GM23338 (cell line): ENCODE results near the gene CDR2. TPM values are rescaled to one million over a fixed set of nuclear protein-coding genes. Genes with fewer than 3 reads are reported as not detected.

ENCODE experiments used
- ATAC-seq: fragments of 200-7000 bp; cut with Tn5 transposase; 3 replicates; pipeline ENCODE4 v1.9.1; 2020
- DNase-seq: peaks from one replicate; pipeline ENCODE4 v3.0.0-alpha.2; 2015; ENCODE audit warnings: low spot score
- H2AFZ ChIP-seq: fragments of 200-600 bp; sonication (generic); 2 replicates; pipeline ENCODE4 v1.8.0; 2016; ENCODE audit warnings: antibody characterized with exemption, mild to moderate bottlenecking, moderate library complexity
- H3F3A ChIP-seq: fragments of 200-600 bp; sonication (generic); replicated peaks from 2 replicates; pipeline ENCODE4 v1.8.0; 2017; ENCODE audit warnings: antibody characterized with exemption, mixed run types, low read depth
- H3K27ac ChIP-seq: fragments of 200-600 bp; sonication (generic); 2 replicates; pipeline ENCODE4 v1.6.1; 2016; ENCODE audit warnings: low read depth
- H3K27me3 ChIP-seq: fragments of 200-600 bp; sonication (generic); 2 replicates; pipeline ENCODE4 v1.8.0; 2016; ENCODE audit warnings: mild to moderate bottlenecking, mixed run types, moderate library complexity; ENCODE audit not compliant: insufficient read depth
- H3K36me3 ChIP-seq: fragments of 200-600 bp; sonication (generic); 2 replicates; pipeline ENCODE4 v1.8.0; 2016; ENCODE audit warnings: mild to moderate bottlenecking; ENCODE audit not compliant: insufficient read depth
- H3K4me1 ChIP-seq: fragments of 200-600 bp; sonication (generic); 2 replicates; pipeline ENCODE4 v1.8.0; 2016; ENCODE audit warnings: mild to moderate bottlenecking, moderate library complexity; ENCODE audit not compliant: insufficient read depth
- H3K4me2 ChIP-seq: fragments of 200-600 bp; sonication (generic); 2 replicates; pipeline ENCODE4 v1.7.1; 2017; ENCODE audit warnings: mixed run types
- H3K4me3 ChIP-seq: fragments of 200-600 bp; sonication (generic); 2 replicates; pipeline ENCODE4 v1.6.1; 2016; ENCODE audit warnings: mixed run types
- H3K79me2 ChIP-seq: fragments of 200-600 bp; sonication (generic); replicated peaks from 2 replicates; pipeline ENCODE4 v1.8.0; 2017; ENCODE audit warnings: mild to moderate bottlenecking; ENCODE audit not compliant: insufficient read depth
- H3K9me2 ChIP-seq: fragments of 200-600 bp; sonication (generic); 2 replicates; pipeline ENCODE4 v1.8.0; 2017; ENCODE audit not compliant: insufficient read depth
- H4K20me1 ChIP-seq: fragments of 200-600 bp; sonication (generic); replicated peaks from 2 replicates; pipeline ENCODE4 v1.8.0; 2017; ENCODE audit warnings: mild to moderate bottlenecking; ENCODE audit not compliant: insufficient read depth
- H3K27ac Mint-ChIP-seq: 2 replicates; pipeline ENCODE4 v1.8.0; 2020; ENCODE audit warnings: inconsistent platforms, mild to moderate bottlenecking, moderate library complexity, mixed read lengths
- H3K27me3 Mint-ChIP-seq: 3 replicates; pipeline ENCODE4 v1.8.0; 2022; ENCODE audit warnings: low read depth, mild to moderate bottlenecking, moderate library complexity, mixed read lengths, inconsistent platforms; ENCODE audit not compliant: insufficient read depth, poor library complexity
- H3K36me3 Mint-ChIP-seq: 3 replicates; pipeline ENCODE4 v1.8.0; 2021; ENCODE audit warnings: low read depth, mild to moderate bottlenecking, inconsistent platforms, moderate library complexity, mixed read lengths
- H3K4me1 Mint-ChIP-seq: 3 replicates; pipeline ENCODE4 v1.8.0; 2020; ENCODE audit warnings: mild to moderate bottlenecking, inconsistent platforms, mixed read lengths
- H3K4me3 Mint-ChIP-seq: 3 replicates; pipeline ENCODE4 v1.8.0; 2021; ENCODE audit warnings: moderate library complexity, mild to moderate bottlenecking, inconsistent platforms, mixed read lengths
- H3K9me3 Mint-ChIP-seq: 3 replicates; pipeline ENCODE4 v1.8.0; 2020; ENCODE audit warnings: moderate library complexity, mild to moderate bottlenecking, inconsistent platforms, mixed read lengths
- CREB1 ChIP-seq: fragments of 250-450 bp; sonication (Bioruptor Pico); IDR thresholded peaks from 2 replicates; pipeline ENCODE4 v1.5.0; 2020; ENCODE audit warnings: low read depth, mild to moderate bottlenecking, moderate library complexity
- EZH2 ChIP-seq: fragments of 200-600 bp; sonication (generic); IDR thresholded peaks from one replicate; pipeline ENCODE4 v1.8.0; 2017; ENCODE audit warnings: antibody characterized with exemption, mild to moderate bottlenecking, low read depth; ENCODE audit not compliant: unreplicated experiment
- EZH2phosphoT487 ChIP-seq: fragments of 200-600 bp; sonication (generic); IDR thresholded peaks from one replicate; pipeline ENCODE4 v1.8.1; 2018; ENCODE audit warnings: antibody characterized with exemption; ENCODE audit not compliant: unreplicated experiment
- JUNB ChIP-seq: IDR thresholded peaks from one replicate; pipeline ENCODE4 v1.6.1; 2016; ENCODE audit warnings: antibody characterized with exemption; ENCODE audit not compliant: unreplicated experiment
- NANOG ChIP-seq: IDR thresholded peaks from 2 replicates; pipeline ENCODE4 v1.6.1; 2016; ENCODE audit warnings: antibody characterized with exemption, borderline replicate concordance
- POLR2AphosphoS5 ChIP-seq: IDR thresholded peaks from 2 replicates; pipeline ENCODE4 v1.6.1; 2016; ENCODE audit warnings: antibody characterized with exemption, low read depth
- REST ChIP-seq: IDR thresholded peaks from one replicate; pipeline ENCODE4 v1.6.1; 2018; ENCODE audit warnings: antibody characterized with exemption; ENCODE audit not compliant: unreplicated experiment
- STAT1 ChIP-seq: IDR thresholded peaks from one replicate; pipeline ENCODE4 v1.6.1; 2016; ENCODE audit warnings: antibody characterized with exemption; ENCODE audit not compliant: unreplicated experiment
- ZNF331 ChIP-seq: fragments of 250-450 bp; sonication (Bioruptor Pico); IDR thresholded peaks from 2 replicates; pipeline ENCODE4 v1.5.0; 2020; ENCODE audit warnings: low read depth, mild to moderate bottlenecking, moderate library complexity
- ZNF462 ChIP-seq: fragments of 250-450 bp; sonication (Bioruptor Pico); IDR thresholded peaks from 2 replicates; pipeline ENCODE4 v1.5.0; 2020; ENCODE audit warnings: mild to moderate bottlenecking, moderate library complexity
- polyA plus RNA-seq: library from polyadenylated mRNA; unstranded; fragments of >200 nt; fragmentation: Nextera tagmentation; extraction: Ambion mirVana; gene quantifications from 2 replicates; pipeline ENCODE4 v1.2.1, GENCODE V29; 2016
- total RNA-seq: library from RNA; depleted of rRNA; stranded (reverse); fragments of >200 nt; shearing (Covaris generic); gene quantifications from 2 replicates; pipeline ENCODE4 v1.2.3, GENCODE V29; 2014

The CDR2 gene
- total and polyA plus RNA-seq, 2 experiments from 2014 or later, result 17.7 to 39.3 TPM

GRCh38 chr16:22311520-22311919 lies 62.9 kb downstream of the CDR2 start:
- Mint-ChIP-seq H3K36me3 (peaks cover 74% of the 10 kb centered on the region), H3K9me3 (no peaks in the 10 kb centered on the region; the same call in 2 of the 3 replicates), H3K27me3 (peaks cover 7% of the 10 kb centered on the region), H3K4me3 (no peak overlapping the region), H3K4me1 (no peaks in the 10 kb centered on the region), H3K27ac (no peak overlapping the region)
- Histone ChIP-seq H4K20me1 (peaks cover 10% of the 10 kb centered on the region; the same call in 1 of the 2 replicates), H3K27ac (no peak overlapping the region), H3K9me2 (no peaks in the 10 kb centered on the region), H3K4me1 (no peaks in the 10 kb centered on the region), H2AFZ (no peak overlapping the region), H3F3A (peaks cover 8% of the 10 kb centered on the region; the same call in 1 of the 2 replicates), H3K79me2 (peaks cover 10% of the 10 kb centered on the region; the same call in 1 of the 2 replicates), H3K27me3 (no peaks in the 10 kb centered on the region), H3K4me3 (no peak overlapping the region), H3K36me3 (peaks cover 14% of the 10 kb centered on the region; the same call in 1 of the 2 replicates), H3K4me2 (no peak overlapping the region)
- DNase-seq, result no peak
- ATAC-seq, result no peak
- TF ChIP-seq STAT1 (no peak), POLR2AphosphoS5 (no peak), ZNF331 (CRISPR knock-in tag) (no peak)

GRCh38 chr16:22308824-22309520 lies 65.4 kb downstream of the CDR2 start:
- Histone ChIP-seq H3K4me1 (no peaks in the 10 kb centered on the region), H3K27me3 (no peaks in the 10 kb centered on the region), H2AFZ (no peak overlapping the region), H3K4me3 (no peak overlapping the region), H4K20me1 (peaks cover 10% of the 10 kb centered on the region; the same call in 1 of the 2 replicates), H3K79me2 (peaks cover 30% of the 10 kb centered on the region), H3F3A (peaks cover 11% of the 10 kb centered on the region; the same call in 1 of the 2 replicates), H3K9me2 (no peaks in the 10 kb centered on the region), H3K36me3 (peaks cover 18% of the 10 kb centered on the region; the same call in 1 of the 2 replicates), H3K27ac (no peak overlapping the region), H3K4me2 (no peak overlapping the region)
- Mint-ChIP-seq H3K36me3 (peaks cover 72% of the 10 kb centered on the region), H3K9me3 (no peaks in the 10 kb centered on the region; the same call in 2 of the 3 replicates), H3K27ac (no peak overlapping the region), H3K4me1 (no peaks in the 10 kb centered on the region), H3K4me3 (no peak overlapping the region), H3K27me3 (peaks cover 7% of the 10 kb centered on the region)
- ATAC-seq (no peak), DNase-seq (no peak)
- TF ChIP-seq ZNF462 (CRISPR knock-in tag), result no peak
- no peak for TF ChIP-seq NANOG
- TF ChIP-seq ZNF331 (CRISPR knock-in tag), result no peak
- no peak for TF ChIP-seq JUNB
- no peak for TF ChIP-seq EZH2phosphoT487
- no peak for TF ChIP-seq CREB1
- TF ChIP-seq POLR2AphosphoS5, result no peak
- no peak for TF ChIP-seq EZH2
- TF ChIP-seq REST, result no peak
- TF ChIP-seq STAT1, result no peak
